Mesodermal cell (in vitro differentiated cells): Measurements from ENCODE around the gene ZNF605.

Experiments
- H3K27ac ChIP-seq: 2 replicates; pipeline ENCODE4 v1.7.0; 2013; ENCODE audit warnings: mild to moderate bottlenecking, low read depth, low read length, moderate library complexity; ENCODE audit not compliant: severe bottlenecking
- H3K36me3 ChIP-seq: 2 replicates; pipeline ENCODE4 v1.7.1; 2013; ENCODE audit warnings: mild to moderate bottlenecking, low read length, moderate library complexity; ENCODE audit not compliant: control insufficient read depth, insufficient read depth
- H3K4me1 ChIP-seq: one replicate; pipeline ENCODE4 v1.7.1; 2013; ENCODE audit warnings: mild to moderate bottlenecking, low read length; ENCODE audit not compliant: insufficient read depth, control insufficient read depth, poor library complexity, severe bottlenecking
- H3K4me3 ChIP-seq: 2 replicates; pipeline ENCODE4 v1.7.0; 2013; ENCODE audit warnings: low read length, control low read depth, mild to moderate bottlenecking; ENCODE audit not compliant: insufficient read depth, poor library complexity, severe bottlenecking; ENCODE audit errors: extremely low read depth
- H3K9me3 ChIP-seq: 2 replicates; pipeline ENCODE4 v1.7.1; 2013; ENCODE audit warnings: mild to moderate bottlenecking, low read length, moderate library complexity; ENCODE audit not compliant: control insufficient read depth
- WGBS, 2 experiments: methylation state at CpG; one replicate each; pipeline ENCODE4 v1.1.5; 2013; ENCODE audit warnings: missing lambda C conversion rate in 2 of 2; ENCODE audit not compliant: insufficient coverage in 2 of 2; 5-methylcytosine and 5-hydroxymethylcytosine counted together

ZNF605 gene

DNA sequence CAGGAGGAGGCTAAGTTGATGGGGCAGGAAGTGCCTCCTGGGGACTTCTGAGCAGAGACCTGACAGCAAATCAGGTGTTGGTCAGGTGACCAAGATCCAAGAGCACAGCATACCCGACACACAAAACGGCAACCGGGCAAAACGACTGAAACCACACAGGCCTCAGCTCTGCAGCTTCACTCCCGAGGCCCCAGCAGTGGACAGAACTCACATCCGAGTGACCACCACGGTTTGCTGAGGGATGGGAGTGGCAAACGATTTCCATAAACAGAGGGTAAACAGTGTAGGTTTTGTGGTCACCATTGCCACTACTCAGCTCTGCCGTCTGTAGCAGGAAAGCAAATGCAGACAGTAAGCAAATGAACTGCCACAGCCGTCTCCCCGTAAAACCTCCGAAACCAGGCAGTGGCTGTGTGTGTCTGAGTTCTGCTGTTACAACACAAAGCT is 83.1 kb downstream of the ZNF605 start:
- H3K9me3 ChIP-seq = no peaks in the 10 kb centered on the region
- H3K4me3 ChIP-seq = no peak overlapping the region
- H3K36me3 ChIP-seq = peaks cover 83% of the 10 kb centered on the region
- WGBS, 2 experiments = 93 to 97% methylated on average over 12 of the region's 12 CpGs
- no peaks in the 10 kb centered on the region for H3K4me1 ChIP-seq
- no peak overlapping the region for H3K27ac ChIP-seq

GRCh38 chr12:132872073-132872855 is 83.8 kb downstream of the ZNF605 start:
- no peak overlapping the region for H3K4me3 ChIP-seq
- H3K27ac ChIP-seq = no peak overlapping the region
- H3K9me3 ChIP-seq = no peaks in the 10 kb centered on the region
- WGBS, 2 experiments = 91 to 92% methylated on average over 20 to 21 of the region's 21 CpGs
- peaks cover 85% of the 10 kb centered on the region for H3K36me3 ChIP-seq
- no peaks in the 10 kb centered on the region for H3K4me1 ChIP-seq

GRCh38 chr12:132869551-132869950 is 86.6 kb downstream of the ZNF605 start:
- WGBS, 2 experiments = 98% methylated on average over 11 to 12 of the region's 14 CpGs
- Histone ChIP-seq H3K4me1 (peaks cover 2% of the 10 kb centered on the region), H3K27ac (no peak overlapping the region), H3K9me3 (no peaks in the 10 kb centered on the region), H3K36me3 (peaks cover 88% of the 10 kb centered on the region), H3K4me3 (no peak overlapping the region)
